NCI-H2196 treated with DMSO at 0.1 percent for 48 hours (cell line): ENCODE measurements around the gene TMEM156.

ENCODE experiments used
- DNase-seq: peaks from one replicate; lab custom pipeline; 2025; ENCODE audit not compliant: unreplicated experiment; lab: John Stamatoyannopoulos, UW

TMEM156 gene

DNA sequence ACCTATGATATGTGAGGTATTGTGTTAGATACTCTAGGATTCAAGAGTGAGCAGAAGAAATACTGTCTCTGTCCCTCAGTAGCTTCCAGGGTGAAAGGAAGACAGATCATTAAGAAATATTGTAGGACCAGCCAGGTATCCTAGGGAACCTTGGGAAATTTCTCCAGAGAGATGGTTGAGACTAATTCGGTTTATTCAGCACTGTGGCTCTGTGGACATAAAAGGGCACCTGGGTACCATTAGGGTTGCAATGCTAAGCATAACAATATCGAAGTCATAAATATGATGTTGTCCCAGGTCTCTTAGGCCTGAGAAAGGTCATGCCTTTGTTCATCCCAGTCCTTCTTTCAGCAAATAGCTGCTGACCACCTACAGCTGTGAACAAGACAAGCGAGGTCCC is 103.6 kb downstream of the TMEM156 start:
- DNase-seq: no peak

DNA sequence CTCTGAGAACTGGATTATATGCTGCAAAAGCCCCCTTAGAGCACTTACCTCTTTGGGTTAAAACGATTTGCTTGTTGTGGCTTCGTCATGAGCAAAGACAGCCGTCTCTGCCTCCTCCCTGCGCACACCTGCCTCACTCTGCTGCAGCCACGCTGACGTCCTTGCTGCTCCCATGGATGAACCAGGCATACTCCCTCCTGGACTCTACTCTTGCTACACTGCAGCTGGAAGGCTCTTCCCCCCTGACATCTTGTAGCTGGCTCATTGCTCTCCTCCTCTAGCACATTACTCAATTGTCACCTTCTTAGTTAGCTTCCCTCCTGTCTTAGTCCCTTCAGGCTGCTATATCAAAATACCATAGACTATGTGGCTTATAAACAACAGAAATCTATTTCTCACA is 105.3 kb downstream of the TMEM156 start:
- no peak for DNase-seq

DNA sequence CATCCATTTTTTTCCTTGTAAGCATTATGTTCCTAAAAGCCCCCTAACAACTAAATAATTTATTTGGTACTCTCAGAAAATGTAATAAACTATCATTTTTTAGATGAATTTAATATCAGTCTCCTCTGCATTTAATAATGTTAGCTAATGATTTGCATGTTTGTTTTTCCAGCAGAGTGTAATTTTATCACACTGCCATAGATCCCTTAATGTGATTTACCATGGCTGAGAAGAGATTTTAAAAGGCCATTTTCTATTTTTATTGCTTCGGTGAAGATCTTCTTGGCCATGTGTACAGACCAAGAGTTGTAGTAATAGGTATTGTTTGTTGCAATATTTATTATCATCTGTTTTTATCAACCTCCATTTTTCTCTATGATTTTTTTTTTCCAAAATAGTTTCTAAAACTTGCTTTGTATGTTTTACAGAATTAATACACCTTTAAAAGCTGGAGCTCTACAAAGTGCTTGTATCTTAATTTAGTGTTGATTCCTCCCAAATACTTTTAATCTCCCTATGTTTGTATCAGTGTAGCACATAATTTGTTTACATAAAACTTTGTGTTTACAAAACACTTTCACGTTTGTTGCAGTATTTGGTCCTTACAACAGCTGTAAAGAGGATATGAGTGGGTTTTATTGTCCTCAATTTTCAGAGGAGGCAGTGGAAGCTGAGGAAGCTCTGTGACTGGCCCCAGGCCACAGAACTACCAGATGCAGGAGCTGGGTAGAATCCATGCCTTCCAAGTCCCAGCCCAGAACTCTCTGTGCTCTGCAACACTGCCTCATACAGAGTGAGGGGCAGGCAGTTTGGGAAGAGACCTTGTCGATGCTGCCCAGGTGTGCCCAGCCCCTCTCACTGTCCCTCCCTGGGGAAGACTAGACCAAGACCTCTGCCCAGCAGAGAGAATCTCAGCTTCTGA is 106.5 kb downstream of the TMEM156 start:
- no peak for DNase-seq

DNA sequence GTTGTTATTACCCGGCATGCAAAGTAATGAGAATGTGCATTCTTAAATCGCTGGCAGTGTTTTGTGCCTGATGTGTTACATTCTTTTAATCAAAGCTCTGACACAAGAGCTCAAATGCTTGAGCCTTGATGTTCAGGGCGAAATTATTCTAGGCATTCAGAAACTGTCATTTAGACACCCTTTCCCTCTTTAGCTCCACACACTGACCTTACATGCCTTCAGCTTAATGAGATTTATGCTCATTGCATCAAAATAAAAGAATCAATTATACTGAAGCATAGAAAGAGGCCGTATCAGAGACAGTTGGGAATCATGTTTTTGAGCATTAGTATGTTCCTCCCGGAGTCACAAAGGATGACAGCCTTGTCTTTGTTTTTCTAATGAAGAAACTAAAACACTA is 107.9 kb downstream of the TMEM156 start:
- no peak for DNase-seq

DNA sequence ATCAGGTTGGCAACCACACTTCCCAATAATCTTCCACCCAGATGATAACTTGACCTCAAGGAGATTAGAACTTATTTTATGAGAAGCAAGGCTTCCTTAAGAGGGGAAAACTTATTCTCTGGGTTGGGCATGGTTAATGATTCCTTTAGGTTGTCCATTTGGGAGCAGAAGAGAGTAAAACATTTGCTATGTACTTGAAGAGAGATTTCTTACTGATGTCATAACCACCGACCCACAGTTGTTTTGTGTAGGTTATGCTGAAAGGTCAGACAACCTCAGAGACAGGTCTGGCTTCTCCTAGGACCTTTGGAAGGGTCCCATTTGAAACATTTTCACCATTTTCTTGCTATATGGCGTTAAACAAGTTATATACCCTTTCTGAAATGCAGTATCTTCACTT is 108.5 kb downstream of the TMEM156 start:
- DNase-seq: no peak

DNA sequence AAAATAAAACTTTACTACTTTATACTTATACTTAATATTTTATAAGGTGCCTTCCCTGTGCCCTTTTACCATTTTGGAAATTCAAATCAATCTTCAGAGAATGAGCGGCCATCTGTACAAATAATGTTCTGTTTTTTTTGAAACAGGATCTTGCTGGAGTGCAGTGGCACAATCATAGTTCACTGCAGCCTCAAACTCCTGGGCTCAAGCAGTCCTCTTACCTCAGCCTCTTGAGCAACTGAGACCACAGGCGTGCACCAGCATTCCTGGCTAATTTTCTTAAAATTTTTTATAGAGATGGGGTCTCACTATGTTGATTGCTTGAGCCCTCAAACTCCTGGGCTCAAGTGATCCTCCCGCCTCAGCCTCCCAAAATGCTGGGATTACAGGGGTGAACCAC is 111.1 kb downstream of the TMEM156 start:
- no peak for DNase-seq

DNA sequence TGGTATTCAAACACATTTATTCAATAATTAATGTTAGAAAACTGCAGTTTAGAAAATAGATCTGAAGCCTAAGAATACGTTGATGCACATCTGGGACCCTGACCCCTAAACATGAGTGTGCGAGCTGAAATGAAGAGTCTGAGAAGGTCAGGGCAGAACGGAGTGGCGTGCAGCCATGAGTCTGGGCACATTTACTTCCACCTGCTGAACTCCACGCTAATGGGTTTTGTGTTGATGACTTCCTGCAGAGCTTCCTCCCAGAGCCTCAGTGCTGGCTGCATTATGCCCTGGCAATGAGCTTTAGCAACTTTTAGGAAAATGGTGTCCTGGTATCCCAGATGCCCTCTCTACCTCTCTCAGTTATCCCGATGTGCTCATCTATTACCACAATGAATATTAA is 111.5 kb downstream of the TMEM156 start:
- DNase-seq: no peak

DNA sequence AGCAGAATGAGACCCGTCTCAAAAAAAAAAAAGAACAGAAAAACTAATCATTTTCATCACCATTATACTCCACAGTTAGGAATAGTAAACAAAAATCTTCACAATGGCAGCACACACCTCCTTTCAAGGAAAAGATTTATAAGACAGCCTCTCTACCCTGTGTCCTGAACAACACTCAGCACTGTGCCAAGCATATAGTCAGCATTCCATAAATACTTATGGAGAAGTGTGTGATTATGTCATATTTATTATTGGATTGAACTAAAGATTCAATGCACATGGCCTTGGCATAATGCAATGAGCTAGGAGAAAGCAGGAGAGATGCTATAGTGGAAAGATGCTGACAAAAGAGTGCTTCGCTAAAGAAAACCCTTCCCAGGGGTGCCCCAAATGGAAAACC is 112.0 kb downstream of the TMEM156 start:
- DNase-seq: no peak

DNA sequence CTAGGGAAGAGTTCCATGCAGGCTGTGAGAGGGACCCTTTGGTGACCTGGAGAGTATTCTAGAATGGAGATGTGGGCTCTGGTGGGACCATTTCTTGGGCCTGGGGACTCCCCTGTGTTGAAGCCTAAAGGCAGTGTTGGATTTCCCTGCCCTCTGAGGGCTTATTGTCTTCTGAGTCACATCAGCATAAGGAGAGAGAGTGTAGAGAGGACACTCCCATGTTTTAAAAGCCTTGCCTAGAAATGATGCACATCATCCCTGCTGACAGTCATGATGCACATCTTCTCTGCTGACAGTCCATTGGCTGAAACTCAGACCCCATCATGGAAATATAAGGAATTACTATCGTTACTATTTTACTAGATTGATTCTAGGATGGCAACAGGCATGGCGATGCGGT is 112.7 kb downstream of the TMEM156 start:
- no peak for DNase-seq

DNA sequence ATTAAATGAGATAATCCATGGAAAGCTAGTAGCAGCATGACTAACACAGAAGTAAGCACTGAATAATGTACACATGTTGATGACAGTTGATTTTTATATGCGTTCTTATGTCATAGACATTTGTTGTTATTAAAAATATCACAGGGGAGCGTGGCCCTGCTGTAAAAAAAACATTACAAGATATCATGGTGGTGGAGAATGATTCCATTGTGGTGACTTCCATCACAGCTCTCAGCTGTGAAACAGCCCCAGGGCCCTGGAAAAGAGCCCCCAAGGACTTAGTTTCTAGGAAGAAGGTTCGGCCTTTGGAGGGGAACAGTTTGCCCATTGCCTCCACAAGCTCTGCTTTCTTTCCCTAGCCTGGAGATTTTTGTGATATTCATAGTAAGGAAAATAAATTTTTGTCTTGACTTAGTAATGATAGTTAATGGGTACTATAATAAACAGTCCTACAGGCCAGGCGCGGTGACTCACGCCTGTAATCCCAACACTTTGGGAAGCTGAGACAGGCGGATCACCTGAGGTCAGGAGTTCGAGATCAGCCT is 114.7 kb downstream of the TMEM156 start:
- DNase-seq: no peak
